ENCODE data around the gene SLC44A1.

Gene SLC44A1

DNA sequence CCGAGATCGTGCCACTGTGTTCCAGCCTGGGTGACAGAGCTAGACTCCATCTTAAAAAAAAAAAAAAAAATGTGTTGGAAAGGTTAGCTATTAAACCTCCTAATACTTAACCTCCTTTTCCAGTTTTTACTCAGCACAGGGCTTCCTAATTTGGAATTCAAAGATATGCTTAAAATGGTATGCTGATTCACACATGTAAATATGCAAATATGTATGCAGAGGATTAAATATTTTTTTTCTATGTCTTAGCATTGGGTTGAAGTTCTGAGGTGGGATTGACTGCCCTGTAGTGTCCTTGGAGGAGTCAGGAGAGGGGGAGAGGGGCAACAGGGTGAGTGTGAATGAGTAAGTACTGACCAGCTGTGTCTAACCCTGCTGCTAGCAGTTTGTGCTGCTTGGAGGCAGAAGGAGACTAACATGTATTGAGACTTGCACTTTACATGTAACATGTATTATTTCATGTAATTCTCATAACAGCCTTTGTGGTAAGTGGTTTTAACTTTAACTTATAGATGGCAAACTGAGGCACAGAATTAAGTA, 63.2 kb downstream of the SLC44A1 start:
- no peak for DNase-seq

DNA sequence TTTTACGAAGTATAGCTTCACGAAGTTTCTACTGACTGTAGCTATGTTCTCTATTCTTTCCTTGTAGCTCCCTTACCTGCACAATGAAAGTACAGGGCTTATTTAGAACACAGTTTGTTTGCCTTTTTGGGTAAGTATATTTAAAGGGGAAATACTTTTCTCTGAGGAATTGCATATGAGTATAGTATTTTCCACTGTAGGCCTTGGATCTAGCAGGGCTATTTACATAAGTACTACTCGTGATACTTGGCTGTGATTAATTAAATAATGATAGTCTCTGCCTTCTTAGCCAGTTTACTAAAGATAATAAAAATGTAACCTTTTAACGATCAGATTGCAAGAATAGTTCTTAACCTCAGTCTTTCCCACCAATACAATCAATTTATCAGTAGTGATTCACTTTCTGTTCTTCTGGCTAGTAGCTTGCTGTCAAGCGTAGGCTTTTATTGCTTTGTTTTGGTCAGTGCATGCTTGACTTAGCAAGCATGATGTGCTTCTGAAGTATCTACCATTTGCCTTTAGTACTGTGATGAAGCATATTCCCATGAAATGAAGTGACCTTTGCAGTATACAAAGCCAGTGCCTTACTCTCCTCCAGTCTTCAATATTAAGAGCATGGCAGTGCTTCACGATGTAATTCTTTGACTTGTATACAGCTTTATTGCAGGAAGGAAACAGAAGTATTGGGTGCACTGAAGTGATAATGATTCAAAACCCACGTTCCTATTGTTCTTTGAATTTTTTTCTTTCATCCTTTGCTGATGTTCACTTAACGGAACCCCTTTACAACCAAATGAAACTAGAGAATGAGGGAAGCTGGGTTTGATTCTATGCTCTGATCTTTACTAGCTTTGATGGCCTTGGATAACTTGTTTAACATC, 64.2 kb downstream of the SLC44A1 start:
- DNase-seq, result no peak

- no peak for DNase-seq
Observed at GRCh38 chr9:105309531-105309931, 65.1 kb downstream of the SLC44A1 start.

DNA sequence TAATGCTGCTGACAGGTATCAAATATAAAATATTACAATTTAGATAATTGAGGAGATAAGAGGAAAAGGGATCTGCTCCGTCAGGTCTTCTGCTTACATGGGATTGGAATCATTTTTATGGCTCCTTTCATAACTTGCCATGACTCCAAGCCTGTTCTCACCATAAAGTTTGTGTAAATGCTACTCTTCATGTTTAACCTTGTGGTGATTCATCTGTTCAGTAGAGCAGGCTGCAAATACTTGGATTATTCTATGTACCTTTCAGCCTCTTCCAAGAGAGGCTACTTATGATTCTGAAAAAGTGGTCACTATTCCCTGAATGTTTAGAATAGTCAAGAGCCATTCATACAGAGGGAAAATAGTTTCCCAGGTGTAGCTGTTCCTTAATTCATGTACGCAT, 66.9 kb downstream of the SLC44A1 start:
- DNase-seq, result no peak

GRCh38 chr9:105313238-105313637, 68.8 kb downstream of the SLC44A1 start:
- no peak for DNase-seq

GRCh38 chr9:105316703-105317102, 72.3 kb downstream of the SLC44A1 start:
- DNase-seq, result no peak

- no peak for DNase-seq
Observed at GRCh38 chr9:105318729-105319191, 74.3 kb downstream of the SLC44A1 start.

DNA sequence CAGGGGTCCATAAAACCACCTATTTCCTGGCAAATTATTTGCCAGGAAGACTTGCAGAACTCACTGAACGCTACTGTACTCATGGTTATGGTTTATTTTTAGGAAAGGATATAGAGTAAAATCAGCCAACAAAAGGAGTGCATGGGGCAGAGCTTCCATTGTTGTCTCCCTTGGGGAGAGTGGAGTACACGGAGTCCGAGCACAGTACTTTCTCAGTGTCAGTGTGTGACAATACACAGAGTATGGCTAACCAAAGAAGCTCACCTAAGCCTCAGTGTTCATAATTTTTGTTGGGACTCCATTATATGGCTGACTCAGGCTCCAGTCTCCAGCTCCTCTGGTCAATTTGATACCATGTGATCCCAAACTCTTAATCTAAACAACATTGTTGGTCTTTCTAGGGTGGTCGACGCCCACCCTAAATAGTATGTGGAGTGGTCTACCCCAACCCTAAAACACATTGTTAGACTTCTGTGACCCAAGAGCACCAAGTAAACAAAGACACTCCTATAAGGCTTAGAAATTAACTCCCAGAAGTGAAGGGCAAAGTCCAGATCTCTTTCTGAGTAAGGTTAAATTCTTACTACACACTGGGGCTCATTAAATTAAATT, 74.9 kb downstream of the SLC44A1 start:
- DNase-seq, result no peak

- no peak for DNase-seq
Observed at GRCh38 chr9:105320568-105320967, 76.1 kb downstream of the SLC44A1 start.

DNA sequence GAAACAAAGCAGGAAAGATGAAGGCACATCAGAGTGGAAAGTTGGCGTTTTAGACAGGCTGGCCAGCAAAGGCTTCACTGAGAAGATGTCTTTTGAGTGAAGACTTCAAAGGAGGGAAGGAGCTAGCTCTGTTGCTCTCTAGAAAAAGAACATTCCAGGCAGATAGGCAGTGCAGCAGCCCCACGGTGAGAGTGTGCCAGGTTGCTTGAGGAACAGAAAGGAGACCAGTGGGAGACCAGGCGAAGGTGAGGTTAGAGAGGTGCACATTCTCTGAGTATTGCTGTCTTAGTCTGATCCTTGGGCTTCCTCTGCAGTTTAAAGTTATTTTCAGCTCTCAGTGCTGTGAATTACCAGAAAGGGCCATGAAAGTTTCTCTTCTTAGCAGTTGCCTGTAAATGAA, 83.8 kb downstream of the SLC44A1 start:
- DNase-seq, result no peak

GRCh38 chr9:105328872-105329718, 84.6 kb downstream of the SLC44A1 start:
- no peak for DNase-seq

DNA sequence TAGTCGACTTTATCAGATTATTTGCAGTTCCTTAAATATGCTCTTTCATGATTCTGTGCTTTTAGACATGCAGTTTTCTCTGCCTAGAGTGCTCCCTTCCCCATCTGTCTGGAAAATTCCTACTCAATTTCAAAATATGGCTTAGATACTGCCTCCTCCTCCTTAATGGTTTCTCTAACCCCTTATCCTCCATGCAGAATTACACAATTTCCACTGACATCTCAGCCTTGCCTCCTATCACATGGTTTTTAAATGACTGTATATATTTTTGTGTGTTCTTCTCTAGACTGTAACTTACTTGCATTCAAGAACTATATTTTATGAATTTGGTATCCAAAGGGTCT, 85.2 kb downstream of the SLC44A1 start:
- DNase-seq, result no peak

- DNase-seq, result no peak
Observed at GRCh38 chr9:105330201-105330600, 85.8 kb downstream of the SLC44A1 start.

DNA sequence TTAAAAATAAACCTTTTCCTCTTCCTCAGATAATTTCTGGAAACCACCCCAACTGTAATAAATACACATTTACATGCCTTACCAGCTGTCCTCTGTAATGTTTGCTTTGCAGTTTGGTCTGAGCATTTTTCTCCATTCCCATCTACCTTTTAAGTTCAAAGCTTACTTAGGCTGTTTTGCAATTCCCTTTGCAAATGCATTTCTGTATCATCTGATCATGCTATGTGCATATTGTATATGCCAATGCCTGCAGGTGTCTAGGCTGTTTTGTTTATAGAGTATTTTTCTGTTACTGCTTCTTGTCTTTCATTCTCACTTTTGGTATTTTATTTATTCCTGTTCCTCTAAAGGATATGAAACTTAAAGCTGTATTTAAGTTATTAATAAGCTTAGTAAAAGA, 86.3 kb downstream of the SLC44A1 start:
- DNase-seq, result no peak

- DNase-seq, result no peak
Observed at GRCh38 chr9:105331160-105331559, 86.7 kb downstream of the SLC44A1 start.

DNA sequence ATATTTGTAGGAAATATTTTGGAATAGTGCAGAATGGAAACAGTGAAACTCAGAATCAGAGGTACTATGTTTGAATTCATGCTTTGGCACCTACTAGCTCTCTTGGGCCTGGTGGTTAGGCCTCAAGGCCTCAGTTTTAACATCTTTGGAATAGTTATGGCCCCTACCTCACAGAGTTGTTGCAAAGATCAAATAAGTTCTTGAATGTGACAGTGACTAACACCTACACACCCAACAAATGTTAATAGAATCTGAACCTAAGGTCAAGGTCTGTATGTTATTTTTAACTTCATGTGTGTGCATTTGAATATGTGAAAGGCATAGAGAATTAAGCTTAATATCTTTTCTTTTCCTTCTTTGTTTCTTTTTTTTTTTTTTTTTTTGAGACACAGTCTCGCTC, 87.3 kb downstream of the SLC44A1 start:
- DNase-seq, result no peak

DNA sequence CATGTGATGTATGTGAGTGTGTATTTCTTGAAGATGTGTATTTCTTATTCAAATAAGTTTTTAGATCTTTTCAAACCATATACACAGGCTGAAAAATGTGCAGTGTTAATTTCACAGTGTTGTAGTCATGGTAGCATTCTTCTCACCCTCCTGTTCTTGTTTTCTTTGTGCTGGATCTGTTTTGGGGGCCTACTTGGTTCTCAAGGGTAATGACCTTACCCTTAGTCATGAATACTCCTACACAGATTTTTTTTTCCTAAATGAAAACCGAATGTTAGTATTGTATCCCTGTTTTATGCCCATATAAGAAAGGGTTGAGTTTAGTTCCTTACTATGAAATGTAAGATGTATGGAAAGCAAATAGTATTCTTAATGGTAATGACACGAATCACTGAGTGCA, 88.0 kb downstream of the SLC44A1 start:
- DNase-seq, result no peak

GRCh38 chr9:105333076-105333475, 88.6 kb downstream of the SLC44A1 start:
- DNase-seq, result no peak

DNA sequence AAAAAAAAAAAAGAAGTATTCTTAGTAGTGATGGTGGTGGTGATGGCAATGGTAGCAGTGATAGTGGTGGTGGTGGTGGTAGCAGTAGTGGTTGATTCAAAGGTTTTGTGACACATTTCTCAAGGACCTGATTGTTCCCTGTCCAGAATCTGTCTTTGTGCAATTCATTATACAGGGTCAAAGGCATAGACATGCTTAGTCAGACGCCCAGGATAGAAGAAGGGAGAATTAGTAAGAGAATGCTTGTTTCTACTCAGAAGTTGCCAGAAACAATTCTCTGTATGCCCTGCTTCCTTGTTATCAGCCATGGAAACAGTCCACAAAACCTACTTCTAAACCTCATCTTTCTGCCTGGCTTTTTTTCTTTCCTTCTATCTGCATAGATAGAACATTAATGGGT, 89.4 kb downstream of the SLC44A1 start:
- DNase-seq, result no peak

- no peak for DNase-seq
Observed at GRCh38 chr9:105338308-105338707, 93.9 kb downstream of the SLC44A1 start.

DNA sequence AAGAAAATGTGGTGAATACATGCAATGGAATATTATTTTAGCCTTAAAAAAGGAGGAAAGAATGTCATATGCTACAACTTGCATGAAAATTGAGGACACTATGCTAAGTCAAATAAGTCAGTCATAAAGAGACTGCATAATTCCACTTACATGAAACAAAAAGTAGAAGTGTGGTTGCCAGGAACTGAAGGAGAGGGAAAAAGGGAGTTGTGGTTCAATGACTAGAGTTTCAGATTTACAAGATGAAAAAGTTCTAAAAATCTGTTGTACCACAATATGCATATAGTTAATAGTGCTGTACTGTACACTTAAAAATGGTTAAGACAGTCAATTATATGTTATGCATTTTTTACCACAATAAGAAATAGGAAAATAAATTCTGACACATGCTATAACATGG, 95.4 kb downstream of the SLC44A1 start:
- no peak for DNase-seq

GRCh38 chr9:105341434-105342146, 97.1 kb downstream of the SLC44A1 start:
- no peak for DNase-seq

- no peak for DNase-seq
Observed at GRCh38 chr9:105342147-105342505, 97.7 kb downstream of the SLC44A1 start.
